Keratinocyte (primary cell): Measurements from ENCODE around the gene LGALS12. TPM values are rescaled to one million over a fixed set of nuclear protein-coding genes. Genes with fewer than 3 reads are reported as not detected.

Experiments used
- DNase-seq: peaks from one replicate; pipeline ENCODE4 v3.0.0-alpha.2; 2011; ENCODE audit warnings: low read depth, missing footprints, low spot score
- FAIRE-seq: peaks from 2 replicates; lab custom pipeline; 2011; peaks lifted over from hg19 to GRCh38; lab: Jason Lieb, UNC
- H2AFZ ChIP-seq: 2 replicates; pipeline ENCODE4 v1.6.0; 2012; ENCODE audit warnings: low read length, control low read depth, inconsistent platforms; ENCODE audit not compliant: control insufficient read depth
- H3K27ac ChIP-seq: 2 replicates; pipeline ENCODE4 v1.5.1; 2011; ENCODE audit warnings: low read length; ENCODE audit not compliant: control insufficient read depth, insufficient read depth
- H3K27me3 ChIP-seq: 3 replicates; pipeline ENCODE4 v1.6.0; 2011; ENCODE audit warnings: low read length; ENCODE audit not compliant: control insufficient read depth, insufficient read depth; ENCODE audit errors: extremely low read depth
- H3K36me3 ChIP-seq, 2 experiments: 2 replicates in 1 of 2; 3 replicates in 1 of 2; pipeline ENCODE4 v1.5.1; 2011; ENCODE audit warnings: low read length in 2 of 2, mild to moderate bottlenecking in 1 of 2; ENCODE audit not compliant: control insufficient read depth in 2 of 2, insufficient read depth in 2 of 2; ENCODE audit errors: extremely low read depth in 1 of 2
- H3K4me1 ChIP-seq: 3 replicates; pipeline ENCODE4 v1.5.1; 2011; ENCODE audit warnings: low read length; ENCODE audit not compliant: control insufficient read depth, insufficient read depth; ENCODE audit errors: extremely low read depth
- H3K4me2 ChIP-seq: 3 replicates; pipeline ENCODE4 v1.6.0; 2011; ENCODE audit warnings: low read depth, low read length; ENCODE audit not compliant: control insufficient read depth, insufficient read depth; ENCODE audit errors: extremely low read depth
- H3K4me3 ChIP-seq, 3 experiments: fragments of 200-600 bp in 1 of 3; sonication (generic) in 1 of 3; 2 replicates in 2 of 3; 3 replicates in 1 of 3; pipeline ENCODE4 v1.5.1; 2011 to 2016; ENCODE audit warnings: low read length in 3 of 3, mild to moderate bottlenecking in 3 of 3, control low read depth in 2 of 3, inconsistent platforms in 1 of 3, low read depth in 1 of 3, mixed read lengths in 1 of 3, mixed run types in 1 of 3, moderate library complexity in 1 of 3; ENCODE audit not compliant: control insufficient read depth in 2 of 3, insufficient read depth in 2 of 3; ENCODE audit errors: extremely low read depth in 1 of 3
- H3K79me2 ChIP-seq: 2 replicates; pipeline ENCODE4 v1.6.0; 2012; ENCODE audit warnings: low read length; ENCODE audit not compliant: control insufficient read depth, insufficient read depth
- H3K9ac ChIP-seq: 3 replicates; pipeline ENCODE4 v1.6.0; 2011; ENCODE audit warnings: low read length; ENCODE audit not compliant: control insufficient read depth, insufficient read depth; ENCODE audit errors: extremely low read depth
- H3K9me1 ChIP-seq: 3 replicates; pipeline ENCODE4 v1.6.0; 2011; ENCODE audit warnings: low read length; ENCODE audit not compliant: control insufficient read depth, insufficient read depth; ENCODE audit errors: extremely low read depth
- H3K9me3 ChIP-seq: 2 replicates; pipeline ENCODE4 v1.5.1; 2012; ENCODE audit warnings: low read depth, low read length; ENCODE audit not compliant: control insufficient read depth
- H4K20me1 ChIP-seq: 3 replicates; pipeline ENCODE4 v1.6.0; 2011; ENCODE audit warnings: low read length; ENCODE audit not compliant: control insufficient read depth, insufficient read depth; ENCODE audit errors: extremely low read depth
- EZH2 ChIP-seq: IDR thresholded peaks from one replicate; pipeline ENCODE4 v1.6.1; 2012; ENCODE audit warnings: inconsistent platforms, mild to moderate bottlenecking, low read length, moderate library complexity
- dilution Hi-C: fragments of 300-500 bp; cut with MboI; formaldehyde crosslinking; loops from one replicate; pipeline ENCODE4 v1.7.0; 2020; ENCODE audit warnings: low sequenced_read_pairs; ENCODE audit not compliant: extremely low pct_ligation_motif_present
- polyA plus RNA-seq, 5 experiments: library from polyadenylated mRNA; depleted of rRNA in 3 of 5; stranded (reverse) in 3 of 5; stranded (forward) in 1 of 5; unstranded in 1 of 5; fragments of >200 nt; gene quantifications; 1 replicate in 1 of 5; 2 replicates in 3 of 5; 3 replicates in 1 of 5; pipeline versions ENCODE4 v1.2.1 to v1.2.3, GENCODE V29; 2011 to 2012; ENCODE audit warnings: missing spikeins in 2 of 5, low read depth in 1 of 5, low replicate concordance in 1 of 5
- TF ChIP-seq, protein P1 (sequence below), 3 experiments: IDR thresholded peaks in 1 of 3; conservative IDR thresholded peaks in 1 of 3; optimal IDR thresholded peaks in 1 of 3; 2 replicates in 2 of 3; 3 replicates in 1 of 3; pipeline versions ENCODE3 to v1.5.1; 2011; ENCODE audit warnings: low read length in 3 of 3, mild to moderate bottlenecking in 3 of 3, moderate library complexity in 2 of 3, control low read depth in 1 of 3, inconsistent platforms in 1 of 3; ENCODE audit not compliant: insufficient read depth in 2 of 3; ENCODE audit errors: extremely low read depth in 1 of 3

Gene LGALS12
- polyA plus RNA-seq, 1 donor (not counting 4 experiments of a cell fraction or from before 2014, with no cell fraction given): not detected

GRCh38 chr11:63511048-63511748 is 5.3 kb downstream of the LGALS12 start:
- H3K4me1 ChIP-seq: no peaks in the 10 kb centered on the region
- no peaks in the 10 kb centered on the region for H4K20me1 ChIP-seq
- no peak overlapping the region for H2AFZ ChIP-seq
- dilution Hi-C loops: no loop called here
- H3K9me1 ChIP-seq: no peaks in the 10 kb centered on the region
- no peaks in the 10 kb centered on the region for H3K79me2 ChIP-seq
- no peak for FAIRE-seq
- no peak overlapping the region for H3K4me3 ChIP-seq
- H3K9ac ChIP-seq: no peak overlapping the region
- TF ChIP-seq, protein P1, sequence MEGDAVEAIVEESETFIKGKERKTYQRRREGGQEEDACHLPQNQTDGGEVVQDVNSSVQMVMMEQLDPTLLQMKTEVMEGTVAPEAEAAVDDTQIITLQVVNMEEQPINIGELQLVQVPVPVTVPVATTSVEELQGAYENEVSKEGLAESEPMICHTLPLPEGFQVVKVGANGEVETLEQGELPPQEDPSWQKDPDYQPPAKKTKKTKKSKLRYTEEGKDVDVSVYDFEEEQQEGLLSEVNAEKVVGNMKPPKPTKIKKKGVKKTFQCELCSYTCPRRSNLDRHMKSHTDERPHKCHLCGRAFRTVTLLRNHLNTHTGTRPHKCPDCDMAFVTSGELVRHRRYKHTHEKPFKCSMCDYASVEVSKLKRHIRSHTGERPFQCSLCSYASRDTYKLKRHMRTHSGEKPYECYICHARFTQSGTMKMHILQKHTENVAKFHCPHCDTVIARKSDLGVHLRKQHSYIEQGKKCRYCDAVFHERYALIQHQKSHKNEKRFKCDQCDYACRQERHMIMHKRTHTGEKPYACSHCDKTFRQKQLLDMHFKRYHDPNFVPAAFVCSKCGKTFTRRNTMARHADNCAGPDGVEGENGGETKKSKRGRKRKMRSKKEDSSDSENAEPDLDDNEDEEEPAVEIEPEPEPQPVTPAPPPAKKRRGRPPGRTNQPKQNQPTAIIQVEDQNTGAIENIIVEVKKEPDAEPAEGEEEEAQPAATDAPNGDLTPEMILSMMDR (optimal IDR thresholded peaks at IDR 0.05 in 1 of 3, IDR thresholded peaks at IDR 0.05 in 1 of 3, conservative IDR thresholded peaks at IDR 0.05 in 1 of 3; ENCODE audit: extremely low read depth in 1 of 3, insufficient read depth in 2 of 3, low read length in 3 of 3): no peak
- TF ChIP-seq EZH2: no peak
- no peak for DNase-seq
- no peaks in the 10 kb centered on the region for H3K27me3 ChIP-seq
- H3K4me2 ChIP-seq: no peak overlapping the region
- H3K9me3 ChIP-seq: no peaks in the 10 kb centered on the region
- H3K36me3 ChIP-seq: no peaks in the 10 kb centered on the region
- H3K27ac ChIP-seq: no peak overlapping the region

GRCh38 chr11:63512816-63513215 is 6.9 kb downstream of the LGALS12 start:
- H3K4me1 ChIP-seq: no peaks in the 10 kb centered on the region
- no peaks in the 10 kb centered on the region for H3K27me3 ChIP-seq
- dilution Hi-C loops: no loop called here
- H3K36me3 ChIP-seq: no peaks in the 10 kb centered on the region
- H3K79me2 ChIP-seq: no peaks in the 10 kb centered on the region
- DNase-seq (no peak), FAIRE-seq (no peak)
- H3K27ac ChIP-seq: no peak overlapping the region
- TF ChIP-seq, protein P1 (optimal IDR thresholded peaks at IDR 0.05 in 1 of 3, IDR thresholded peaks at IDR 0.05 in 1 of 3, conservative IDR thresholded peaks at IDR 0.05 in 1 of 3; ENCODE audit: extremely low read depth in 1 of 3, insufficient read depth in 2 of 3, low read length in 3 of 3): no peak
- no peak for TF ChIP-seq EZH2
- H3K9me1 ChIP-seq: no peaks in the 10 kb centered on the region
- H3K9me3 ChIP-seq: no peaks in the 10 kb centered on the region
- H2AFZ ChIP-seq: no peak overlapping the region
- H3K9ac ChIP-seq: no peak overlapping the region
- H3K4me2 ChIP-seq: no peak overlapping the region
- no peaks in the 10 kb centered on the region for H4K20me1 ChIP-seq
- no peak overlapping the region for H3K4me3 ChIP-seq
